CD4-positive, CD25-positive, alpha-beta regulatory T cell (primary cell): ENCODE measurements around the gene ABCC10. TPM values are rescaled to one million over a fixed set of nuclear protein-coding genes. Genes with fewer than 3 reads are reported as not detected.
A peak's percentile ranks its signal among the peaks of the same experiment; 100 is the strongest.

Experiments used
- ATAC-seq, 2 donors: fragments of 150-1000 bp; cut with Tn5 transposase; one replicate each; pipeline ENCODE4 v1.10.0; 2021; ENCODE audit warnings: low read depth in 2 of 2, moderate number of reproducible peaks in 2 of 2, moderate library complexity in 1 of 2
- DNase-seq, 3 donors: peaks; one replicate each; pipeline versions ENCODE4 v3.0.0 to v3.0.0-alpha.2; 2012 to 2022; ENCODE audit warnings: mixed read lengths in 1 of 3
- H3K27ac ChIP-seq: one replicate; pipeline ENCODE4 v1.7.0; 2013; ENCODE audit warnings: mild to moderate bottlenecking, low read length; ENCODE audit not compliant: insufficient read depth, poor library complexity, severe bottlenecking
- H3K27me3 ChIP-seq: one replicate; pipeline ENCODE4 v1.7.0; 2013; ENCODE audit warnings: low read length; ENCODE audit not compliant: control insufficient read depth, insufficient read depth
- H3K36me3 ChIP-seq: one replicate; pipeline ENCODE4 v1.7.0; 2013; ENCODE audit warnings: mild to moderate bottlenecking, low read length, moderate library complexity; ENCODE audit not compliant: control insufficient read depth, insufficient read depth
- H3K4me1 ChIP-seq: 2 replicates; pipeline ENCODE4 v1.7.0; 2013; ENCODE audit warnings: mild to moderate bottlenecking, low read length; ENCODE audit not compliant: insufficient read depth, control insufficient read depth, poor library complexity, severe bottlenecking
- H3K4me3 ChIP-seq: one replicate; pipeline ENCODE4 v1.7.0; 2013; ENCODE audit warnings: low read depth, mild to moderate bottlenecking, low read length, moderate library complexity
- H3K9me3 ChIP-seq, 2 experiments: 1 replicate in 1 of 2; 2 replicates in 1 of 2; pipeline ENCODE4 v1.7.0; 2013; ENCODE audit warnings: low read length in 2 of 2, mild to moderate bottlenecking in 1 of 2, moderate library complexity in 1 of 2; ENCODE audit not compliant: control insufficient read depth in 2 of 2
- H3K27ac Mint-ChIP-seq, 3 donors: one replicate each; pipeline ENCODE4 v1.8.0; 2020 to 2022; ENCODE audit warnings: mild to moderate bottlenecking in 3 of 3, mixed read lengths in 3 of 3, moderate library complexity in 2 of 3
- H3K27me3 Mint-ChIP-seq: one replicate; pipeline ENCODE4 v1.8.0; 2022; ENCODE audit warnings: mild to moderate bottlenecking, mixed read lengths
- H3K36me3 Mint-ChIP-seq: one replicate; pipeline ENCODE4 v1.8.0; 2020; ENCODE audit warnings: mixed read lengths
- H3K4me1 Mint-ChIP-seq, 4 donors: one replicate each; pipeline ENCODE4 v1.8.0; 2020 to 2022; ENCODE audit warnings: mixed read lengths in 4 of 4, mild to moderate bottlenecking in 1 of 4
- H3K4me3 Mint-ChIP-seq, 4 donors: one replicate each; pipeline ENCODE4 v1.8.0; 2020 to 2022; ENCODE audit warnings: mild to moderate bottlenecking in 4 of 4, mixed read lengths in 4 of 4, moderate library complexity in 3 of 4
- H3K9me3 Mint-ChIP-seq, 7 donors: one replicate each; pipeline ENCODE4 v1.8.0; 2020 to 2022; ENCODE audit warnings: mixed read lengths in 7 of 7, mild to moderate bottlenecking in 3 of 7, moderate library complexity in 2 of 7
- polyA plus RNA-seq, 4 donors: library from polyadenylated mRNA; unstranded; fragments of 300-500 nt; fragmentation: Illumina TruSeq; gene quantifications; one replicate each; pipeline ENCODE4 v1.2.3, GENCODE V29; 2021
- total RNA-seq: library from RNA; stranded (reverse); gene quantifications from one replicate; pipeline ENCODE4 v1.2.3, GENCODE V29; 2022

ABCC10 gene
- total and polyA plus RNA-seq, 5 donors from 2014 or later = 17.9 to 81.7 (median 18.7) TPM

GRCh38 chr6:43437700-43438099 is 10.4 kb downstream of the ABCC10 start:
- Mint-ChIP-seq H3K9me3 (no peaks in the 10 kb centered on the region), H3K4me1 (peaks cover 0 to 5% (median 3%) of the 10 kb centered on the region in 4 donors), H3K36me3 (no peaks in the 10 kb centered on the region), H3K27ac (no peak overlapping the region), H3K4me3 (no peak overlapping the region), H3K27me3 (no peaks in the 10 kb centered on the region)
- Histone ChIP-seq H3K36me3 (peaks cover 47% of the 10 kb centered on the region), H3K27ac (no peak overlapping the region), H3K9me3 (no peaks in the 10 kb centered on the region), H3K4me1 (no peaks in the 10 kb centered on the region), H3K27me3 (no peaks in the 10 kb centered on the region), H3K4me3 (no peak overlapping the region)
- ATAC-seq (no peak), DNase-seq (no peak)

- no peak overlapping the region for H3K27ac ChIP-seq
- Mint-ChIP-seq H3K27me3 (no peaks in the 10 kb centered on the region), H3K4me1 (no peaks in the 10 kb centered on the region), H3K36me3 (peaks cover 16% of the 10 kb centered on the region), H3K4me3 (no peak overlapping the region), H3K9me3 (no peaks in the 10 kb centered on the region), H3K27ac (no peak overlapping the region)
- H3K9me3 ChIP-seq = no peaks in the 10 kb centered on the region
- no peaks in the 10 kb centered on the region for H3K4me1 ChIP-seq
- DNase-seq (no peak), ATAC-seq (no peak)
- no peak overlapping the region for H3K4me3 ChIP-seq
- H3K27me3 ChIP-seq = no peaks in the 10 kb centered on the region
- peaks cover 66% of the 10 kb centered on the region for H3K36me3 ChIP-seq
Measured at GRCh38 chr6:43442935-43443334, 15.6 kb downstream of the ABCC10 start.

- no peaks in the 10 kb centered on the region for H3K27me3 Mint-ChIP-seq
- H3K36me3 ChIP-seq = peaks cover 72% of the 10 kb centered on the region
- no peak overlapping the region for H3K27ac ChIP-seq
- no peaks in the 10 kb centered on the region for H3K9me3 Mint-ChIP-seq
- no peaks in the 10 kb centered on the region for H3K4me1 ChIP-seq
- no peak overlapping the region for H3K4me3 ChIP-seq
- ATAC-seq (no peak), DNase-seq (no peak)
- H3K36me3 Mint-ChIP-seq = peaks cover 24% of the 10 kb centered on the region
- no peak overlapping the region for H3K27ac Mint-ChIP-seq
- H3K9me3 ChIP-seq = no peaks in the 10 kb centered on the region
- H3K4me3 Mint-ChIP-seq = no peak overlapping the region
- H3K27me3 ChIP-seq = no peaks in the 10 kb centered on the region
- H3K4me1 Mint-ChIP-seq = no peaks in the 10 kb centered on the region
Measured at GRCh38 chr6:43444036-43444435, 16.7 kb downstream of the ABCC10 start.

GRCh38 chr6:43444582-43444981 is 17.2 kb downstream of the ABCC10 start:
- peaks cover 76% of the 10 kb centered on the region for H3K36me3 ChIP-seq
- H3K9me3 ChIP-seq = no peaks in the 10 kb centered on the region
- DNase-seq (no peak), ATAC-seq (no peak)
- no peaks in the 10 kb centered on the region for H3K4me1 ChIP-seq
- Mint-ChIP-seq H3K36me3 (peaks cover 24% of the 10 kb centered on the region), H3K4me1 (no peaks in the 10 kb centered on the region), H3K4me3 (no peak overlapping the region), H3K27ac (no peak overlapping the region), H3K9me3 (no peaks in the 10 kb centered on the region), H3K27me3 (no peaks in the 10 kb centered on the region)
- no peaks in the 10 kb centered on the region for H3K27me3 ChIP-seq
- H3K27ac ChIP-seq = no peak overlapping the region
- no peak overlapping the region for H3K4me3 ChIP-seq

DNA sequence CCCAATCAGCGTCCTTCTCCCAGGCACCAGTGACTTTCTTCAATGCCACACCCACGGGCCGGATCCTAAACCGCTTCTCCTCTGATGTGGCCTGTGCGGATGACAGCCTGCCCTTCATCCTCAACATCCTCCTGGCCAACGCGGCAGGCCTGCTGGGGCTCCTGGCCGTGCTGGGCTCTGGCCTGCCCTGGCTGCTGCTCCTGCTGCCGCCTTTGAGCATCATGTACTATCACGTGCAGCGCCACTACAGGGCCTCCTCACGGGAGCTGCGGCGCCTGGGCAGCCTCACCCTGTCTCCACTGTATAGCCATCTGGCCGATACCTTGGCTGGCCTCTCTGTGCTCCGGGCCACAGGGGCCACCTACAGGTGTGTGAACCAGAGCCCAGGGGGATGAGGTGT is 18.2 kb downstream of the ABCC10 start:
- Mint-ChIP-seq H3K27me3 (no peaks in the 10 kb centered on the region), H3K4me3 (no peak overlapping the region), H3K27ac (no peak overlapping the region), H3K9me3 (no peaks in the 10 kb centered on the region), H3K36me3 (peaks cover 27% of the 10 kb centered on the region), H3K4me1 (no peaks in the 10 kb centered on the region)
- Histone ChIP-seq H3K36me3 (peaks cover 81% of the 10 kb centered on the region), H3K9me3 (no peaks in the 10 kb centered on the region), H3K4me1 (no peaks in the 10 kb centered on the region), H3K27ac (no peak overlapping the region), H3K4me3 (no peak overlapping the region), H3K27me3 (no peaks in the 10 kb centered on the region)
- DNase-seq (no peak), ATAC-seq (no peak)

GRCh38 chr6:43447604-43448003 is 20.3 kb downstream of the ABCC10 start:
- no peak for DNase-seq

DNA sequence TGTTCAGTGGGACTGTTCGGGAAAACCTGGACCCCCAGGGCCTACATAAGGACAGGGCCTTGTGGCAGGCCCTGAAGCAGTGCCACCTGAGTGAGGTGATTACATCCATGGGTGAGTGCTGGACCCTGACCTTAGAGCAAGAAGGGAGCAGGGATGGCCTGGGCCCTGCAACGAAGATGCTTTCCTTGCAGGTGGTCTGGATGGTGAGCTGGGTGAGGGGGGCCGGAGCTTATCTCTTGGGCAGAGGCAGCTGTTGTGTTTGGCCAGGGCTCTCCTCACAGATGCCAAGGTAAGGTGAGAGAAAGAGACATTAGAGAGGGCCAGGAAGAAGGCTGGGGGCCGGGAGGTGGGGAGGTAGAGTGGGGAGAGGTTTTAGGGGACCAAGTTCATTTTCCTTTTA is 21.6 kb downstream of the ABCC10 start:
- Mint-ChIP-seq H3K36me3 (peaks cover 17% of the 10 kb centered on the region), H3K27ac (no peak overlapping the region)
- no peak for ATAC-seq

More at GRCh38 chr6:43447604-43448003, 20.3 kb downstream of the ABCC10 start:
- no peaks in the 10 kb centered on the region for H3K4me1 ChIP-seq
- no peaks in the 10 kb centered on the region for H3K27me3 Mint-ChIP-seq
- no peaks in the 10 kb centered on the region for H3K9me3 Mint-ChIP-seq
- H3K4me3 ChIP-seq = no peak overlapping the region
- H3K9me3 ChIP-seq = no peaks in the 10 kb centered on the region
- ATAC-seq = no peak
- H3K4me3 Mint-ChIP-seq = no peak overlapping the region
- peak overlapping the region; percentile 35 to 86 (median 74) for H3K27ac Mint-ChIP-seq
- peaks cover 27% of the 10 kb centered on the region for H3K36me3 Mint-ChIP-seq
- peaks cover 80% of the 10 kb centered on the region for H3K36me3 ChIP-seq
- no peaks in the 10 kb centered on the region for H3K27me3 ChIP-seq
- H3K27ac ChIP-seq = no peak overlapping the region
- H3K4me1 Mint-ChIP-seq = no peaks in the 10 kb centered on the region

DNA sequence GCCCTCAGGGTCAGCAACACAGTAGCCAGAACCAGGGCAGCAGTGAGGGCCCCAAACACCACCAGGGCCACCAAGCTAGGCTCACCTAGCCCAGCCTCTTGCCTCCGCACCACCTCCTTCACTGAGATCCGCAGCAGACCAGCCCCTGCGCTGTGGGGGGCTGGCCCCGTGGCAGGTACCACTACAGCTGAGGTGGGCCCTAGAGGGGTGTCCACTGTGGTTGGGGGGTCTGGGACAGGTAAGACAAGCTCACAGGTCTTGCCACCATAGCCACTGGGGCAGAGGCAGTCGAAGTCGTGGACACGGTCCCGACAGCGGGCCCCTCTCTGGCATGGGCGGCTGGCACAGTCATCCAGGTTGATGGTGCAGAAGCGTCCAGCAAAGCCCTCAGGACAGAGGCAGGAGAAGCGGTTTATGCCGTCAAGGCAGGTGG is 23.4 kb downstream of the ABCC10 start:
- Histone ChIP-seq H3K4me1 (peaks cover 10% of the 10 kb centered on the region), H3K27me3 (no peaks in the 10 kb centered on the region), H3K4me3 (no peak overlapping the region), H3K9me3 (no peaks in the 10 kb centered on the region), H3K36me3 (peaks cover 54% of the 10 kb centered on the region), H3K27ac (no peak overlapping the region)
- Mint-ChIP-seq H3K27me3 (peaks cover 3% of the 10 kb centered on the region), H3K36me3 (peaks cover 15% of the 10 kb centered on the region), H3K27ac (no peak overlapping the region), H3K4me3 (no peak overlapping the region), H3K9me3 (no peaks in the 10 kb centered on the region), H3K4me1 (peaks cover 0 to 10% (median 4%) of the 10 kb centered on the region in 4 donors)
- ATAC-seq (no peak), DNase-seq (no peak)

More for the DNA sequence above, 21.6 kb downstream of the ABCC10 start:
- Mint-ChIP-seq H3K27me3 (no peaks in the 10 kb centered on the region), H3K4me1 (peaks cover 0 to 5% (median 1%) of the 10 kb centered on the region in 4 donors), H3K9me3 (no peaks in the 10 kb centered on the region), H3K4me3 (no peak overlapping the region)
- Histone ChIP-seq H3K27ac (no peak overlapping the region), H3K4me1 (no peaks in the 10 kb centered on the region), H3K27me3 (no peaks in the 10 kb centered on the region), H3K4me3 (no peak overlapping the region), H3K36me3 (peaks cover 68% of the 10 kb centered on the region), H3K9me3 (no peaks in the 10 kb centered on the region)
- no peak for DNase-seq
